Smooth muscle cell (in vitro differentiated cells): ENCODE results near the gene MAP3K5. TPM values are rescaled to one million over a fixed set of nuclear protein-coding genes. Genes with fewer than 3 reads are reported as not detected.

Source experiments
- DNase-seq: peaks from one replicate; lab custom pipeline; 2025; ENCODE audit not compliant: unreplicated experiment; lab: John Stamatoyannopoulos, UW
- H2AFZ ChIP-seq: fragments of 200-600 bp; sonication (generic); 2 replicates; pipeline ENCODE4 v1.6.0; 2016; ENCODE audit warnings: antibody characterized with exemption, low read depth, mild to moderate bottlenecking
- H3F3A ChIP-seq: fragments of 200-600 bp; sonication (generic); 2 replicates; pipeline ENCODE4 v1.6.0; 2017; ENCODE audit warnings: antibody characterized with exemption, low read depth
- H3K27ac ChIP-seq: fragments of 200-600 bp; sonication (generic); 2 replicates; pipeline ENCODE4 v1.5.1; 2016; ENCODE audit warnings: low read depth, mild to moderate bottlenecking
- H3K27me3 ChIP-seq: fragments of 200-600 bp; sonication (generic); 2 replicates; pipeline ENCODE4 v1.6.1; 2016; ENCODE audit warnings: low read depth, mild to moderate bottlenecking
- H3K36me3 ChIP-seq: fragments of 200-600 bp; sonication (generic); 2 replicates; pipeline ENCODE4 v1.5.1; 2016; ENCODE audit warnings: low read depth
- H3K4me1 ChIP-seq: fragments of 200-600 bp; sonication (generic); 2 replicates; pipeline ENCODE4 v1.5.1; 2016; ENCODE audit warnings: low read depth
- H3K4me2 ChIP-seq: fragments of 200-600 bp; sonication (generic); 2 replicates; pipeline ENCODE4 v1.6.0; 2016; ENCODE audit warnings: mild to moderate bottlenecking
- H3K4me3 ChIP-seq: fragments of 200-600 bp; sonication (generic); 2 replicates; pipeline ENCODE4 v1.5.1; 2016; ENCODE audit warnings: mild to moderate bottlenecking
- H3K79me2 ChIP-seq: fragments of 200-600 bp; sonication (generic); 2 replicates; pipeline ENCODE4 v1.6.0; 2016; ENCODE audit warnings: low read depth, mild to moderate bottlenecking
- H3K9ac ChIP-seq: fragments of 200-600 bp; sonication (generic); 2 replicates; pipeline ENCODE4 v1.6.0; 2016; ENCODE audit warnings: low read depth
- H3K9me3 ChIP-seq: fragments of 200-600 bp; sonication (generic); replicated peaks from 2 replicates; pipeline ENCODE4 v1.5.1; 2016; ENCODE audit warnings: low read depth
- H4K20me1 ChIP-seq: fragments of 200-600 bp; sonication (generic); 2 replicates; pipeline ENCODE4 v1.6.0; 2016; ENCODE audit warnings: low read depth
- CTCF ChIP-seq: fragments of 200-600 bp; sonication (generic); IDR thresholded peaks from 2 replicates; pipeline ENCODE4 v1.5.1; 2017; ENCODE audit warnings: borderline replicate concordance, mild to moderate bottlenecking, antibody characterized with exemption; ENCODE audit not compliant: insufficient read depth, poor library complexity, severe bottlenecking
- WGBS: methylation state at CpG from one replicate; pipeline ENCODE4 v1.1.7; 2016; ENCODE audit warnings: low lambda C conversion rate; 5-methylcytosine and 5-hydroxymethylcytosine counted together
- polyA plus RNA-seq: library from polyadenylated mRNA; unstranded; fragments of >200 nt; fragmentation: Nextera tagmentation; extraction: Ambion mirVana; gene quantifications from 2 replicates; pipeline ENCODE4 v1.2.1, GENCODE V29; 2016
- total RNA-seq: library from RNA; depleted of rRNA; stranded (reverse); fragments of >200 nt; gene quantifications from 2 replicates; pipeline ENCODE4 v1.2.3, GENCODE V29; 2014

MAP3K5 gene
- total and polyA plus RNA-seq, 2 experiments from 2014 or later: 0.93 to 2.1 TPM

- no peak for TF ChIP-seq CTCF
- no peak for DNase-seq
Measured at GRCh38 chr6:136709429-136709828, 82.8 kb downstream of the MAP3K5 start.

GRCh38 chr6:136706430-136706829, 85.8 kb downstream of the MAP3K5 start:
- H3K36me3 ChIP-seq: no peaks in the 10 kb centered on the region
- H3K4me2 ChIP-seq: no peak overlapping the region
- no peaks in the 10 kb centered on the region for H3K9me3 ChIP-seq
- H3K27me3 ChIP-seq: peaks cover 11% of the 10 kb centered on the region
- H3F3A ChIP-seq: no peaks in the 10 kb centered on the region
- H3K27ac ChIP-seq: no peak overlapping the region
- H3K79me2 ChIP-seq: no peaks in the 10 kb centered on the region
- H3K9ac ChIP-seq: no peak overlapping the region
- no peak for TF ChIP-seq CTCF
- WGBS: 91% methylated on average over 5 of the region's 5 CpGs
- no peaks in the 10 kb centered on the region for H3K4me1 ChIP-seq
- DNase-seq: no peak
- no peak overlapping the region for H2AFZ ChIP-seq
- H3K4me3 ChIP-seq: no peak overlapping the region
- H4K20me1 ChIP-seq: no peaks in the 10 kb centered on the region

More at GRCh38 chr6:136709429-136709828, 82.8 kb downstream of the MAP3K5 start:
- Histone ChIP-seq H4K20me1 (no peaks in the 10 kb centered on the region), H3K4me2 (no peak overlapping the region), H3F3A (no peaks in the 10 kb centered on the region), H3K9ac (no peak overlapping the region), H3K9me3 (no peaks in the 10 kb centered on the region), H3K4me3 (no peak overlapping the region), H2AFZ (no peak overlapping the region), H3K36me3 (no peaks in the 10 kb centered on the region), H3K79me2 (no peaks in the 10 kb centered on the region), H3K27me3 (peaks cover 10% of the 10 kb centered on the region), H3K4me1 (no peaks in the 10 kb centered on the region), H3K27ac (no peak overlapping the region)

- Histone ChIP-seq H3K79me2 (no peaks in the 10 kb centered on the region), H3F3A (no peaks in the 10 kb centered on the region), H3K9me3 (no peaks in the 10 kb centered on the region), H3K27me3 (peaks cover 11% of the 10 kb centered on the region), H3K36me3 (no peaks in the 10 kb centered on the region), H3K4me3 (no peak overlapping the region), H4K20me1 (no peaks in the 10 kb centered on the region), H3K27ac (no peak overlapping the region), H3K9ac (no peak overlapping the region), H2AFZ (no peak overlapping the region), H3K4me2 (no peak overlapping the region), H3K4me1 (no peaks in the 10 kb centered on the region)
- TF ChIP-seq CTCF: no peak
- no peak for DNase-seq
- 87% methylated on average over 7 of the region's 7 CpGs for WGBS
Measured at GRCh38 chr6:136703331-136703865, 88.9 kb downstream of the MAP3K5 start.

- no peaks in the 10 kb centered on the region for H3K36me3 ChIP-seq
- TF ChIP-seq CTCF: no peak
- no peaks in the 10 kb centered on the region for H4K20me1 ChIP-seq
- H3K4me2 ChIP-seq: no peak overlapping the region
- H3K9ac ChIP-seq: no peak overlapping the region
- H3K4me3 ChIP-seq: no peak overlapping the region
- H3K27me3 ChIP-seq: peaks cover 7% of the 10 kb centered on the region
- no peaks in the 10 kb centered on the region for H3K9me3 ChIP-seq
- no peak overlapping the region for H3K27ac ChIP-seq
- no peak overlapping the region for H2AFZ ChIP-seq
- H3F3A ChIP-seq: no peaks in the 10 kb centered on the region
- no peaks in the 10 kb centered on the region for H3K4me1 ChIP-seq
- no peaks in the 10 kb centered on the region for H3K79me2 ChIP-seq
- 86% methylated on average over 3 of the region's 3 CpGs for WGBS
- no peak for DNase-seq
Measured at GRCh38 chr6:136701045-136701444, 91.2 kb downstream of the MAP3K5 start.
